ENCODE data around the gene NSG1. TPM values are rescaled to one million over a fixed set of nuclear protein-coding genes. Genes with fewer than 3 reads are reported as not detected.
A peak's percentile ranks its signal among the peaks of the same experiment; 100 is the strongest.

NSG1 gene
- total and polyA plus RNA-seq, 2 of the 13 experiments (the other 11 are each of a cell fraction or from before 2014, with no cell fraction given): not detected

DNA sequence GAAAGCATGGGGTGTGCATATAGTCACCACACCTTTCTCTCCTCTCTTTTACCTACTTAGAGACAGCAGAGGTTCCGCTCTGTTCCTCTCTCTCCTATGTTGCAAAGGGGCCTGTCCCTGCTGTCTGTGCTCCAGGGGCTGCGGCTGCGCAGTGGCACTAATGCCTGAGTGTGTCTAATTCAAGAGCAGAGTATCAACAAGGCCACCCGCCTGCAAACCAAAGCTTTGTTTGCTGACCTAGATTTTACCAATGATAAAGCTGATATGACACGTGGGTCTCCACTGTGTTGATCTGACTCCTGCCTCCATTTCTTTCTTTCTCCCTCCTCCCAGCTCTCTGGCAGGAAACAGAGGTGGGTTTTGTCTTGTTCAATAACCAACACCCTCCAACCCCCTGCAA is 74.9 kb downstream of the NSG1 start (continued):
- TF ChIP-seq SP140L (CRISPR knock-in tag; IDR thresholded peaks at IDR 0.05; ENCODE audit: borderline replicate concordance) (no peak), FOXP1 (IDR thresholded peaks at IDR 0.05) (no peak), FOXP1 (CRISPR knock-in tag; IDR thresholded peaks at IDR 0.05) (peak; percentile 83), ZNF773 (CRISPR knock-in tag; IDR thresholded peaks at IDR 0.05; ENCODE audit: borderline replicate concordance) (no peak), THAP11 (CRISPR knock-in tag; IDR thresholded peaks at IDR 0.05) (peak; percentile 51; the same call in 1 of the 2 replicates), ZNF446 (CRISPR knock-in tag; IDR thresholded peaks at IDR 0.05) (no peak), NONO (IDR thresholded peaks at IDR 0.05) (no peak), NONO (CRISPR knock-in tag; conservative IDR thresholded peaks at IDR 0.05) (no peak), ZSCAN9 (CRISPR knock-in tag; IDR thresholded peaks at IDR 0.05; ENCODE audit: borderline replicate concordance) (0 out of 2 replicates have a peak, but pooled peaks have one; percentile 51), ZMAT3 (CRISPR knock-in tag; conservative IDR thresholded peaks at IDR 0.05) (0 out of 2 replicates have a peak, but pooled peaks have one; percentile 34), KLF16 (CRISPR knock-in tag; IDR thresholded peaks at IDR 0.05) (peak in 1 of 2 experiments; percentile 45; a peak in 1 of 4 replicates), ZNF775 (CRISPR knock-in tag; IDR thresholded peaks at IDR 0.05; ENCODE audit: borderline replicate concordance) (no peak), ZNF772 (CRISPR knock-in tag; IDR thresholded peaks at IDR 0.05) (0 out of 2 replicates have a peak, but pooled peaks have one; percentile 40), HMG20B (CRISPR knock-in tag; conservative IDR thresholded peaks at IDR 0.05) (0 out of 2 replicates have a peak, but pooled peaks have one; percentile 43), HMGA1 (CRISPR knock-in tag; conservative IDR thresholded peaks at IDR 0.05) (no peak), MTA3 (CRISPR knock-in tag; IDR thresholded peaks at IDR 0.05) (no peak), SALL1 (CRISPR knock-in tag; IDR thresholded peaks at IDR 0.05) (peak; percentile 80)
- TF ChIP-seq, protein P1, sequence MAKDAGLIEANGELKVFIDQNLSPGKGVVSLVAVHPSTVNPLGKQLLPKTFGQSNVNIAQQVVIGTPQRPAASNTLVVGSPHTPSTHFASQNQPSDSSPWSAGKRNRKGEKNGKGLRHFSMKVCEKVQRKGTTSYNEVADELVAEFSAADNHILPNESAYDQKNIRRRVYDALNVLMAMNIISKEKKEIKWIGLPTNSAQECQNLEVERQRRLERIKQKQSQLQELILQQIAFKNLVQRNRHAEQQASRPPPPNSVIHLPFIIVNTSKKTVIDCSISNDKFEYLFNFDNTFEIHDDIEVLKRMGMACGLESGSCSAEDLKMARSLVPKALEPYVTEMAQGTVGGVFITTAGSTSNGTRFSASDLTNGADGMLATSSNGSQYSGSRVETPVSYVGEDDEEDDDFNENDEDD (CRISPR knock-in tag; IDR thresholded peaks at IDR 0.05; ENCODE audit: borderline replicate concordance): peak; percentile 40; the same call in 1 of the 2 replicates
- TF ChIP-seq, protein P2, sequence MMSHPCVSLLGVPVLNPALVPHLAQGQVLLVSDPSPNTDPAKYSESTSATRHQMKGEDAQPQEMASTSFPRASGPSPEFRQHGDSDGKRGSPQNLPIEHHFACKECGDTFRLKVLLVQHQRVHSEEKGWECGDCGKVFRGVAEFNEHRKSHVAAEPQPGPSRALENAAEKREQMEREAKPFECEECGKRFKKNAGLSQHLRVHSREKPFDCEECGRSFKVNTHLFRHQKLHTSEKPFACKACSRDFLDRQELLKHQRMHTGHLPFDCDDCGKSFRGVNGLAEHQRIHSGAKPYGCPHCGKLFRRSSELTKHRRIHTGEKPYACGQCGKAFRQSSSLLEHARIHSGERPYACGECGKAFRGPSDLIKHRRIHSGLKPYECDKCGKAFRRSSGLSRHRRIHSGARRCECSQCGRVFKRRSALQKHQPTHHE (CRISPR knock-in tag; IDR thresholded peaks at IDR 0.05; ENCODE audit: borderline replicate concordance): 0 out of 2 replicates have a peak, but pooled peaks have one; percentile 34
- TF ChIP-seq, protein P3, sequence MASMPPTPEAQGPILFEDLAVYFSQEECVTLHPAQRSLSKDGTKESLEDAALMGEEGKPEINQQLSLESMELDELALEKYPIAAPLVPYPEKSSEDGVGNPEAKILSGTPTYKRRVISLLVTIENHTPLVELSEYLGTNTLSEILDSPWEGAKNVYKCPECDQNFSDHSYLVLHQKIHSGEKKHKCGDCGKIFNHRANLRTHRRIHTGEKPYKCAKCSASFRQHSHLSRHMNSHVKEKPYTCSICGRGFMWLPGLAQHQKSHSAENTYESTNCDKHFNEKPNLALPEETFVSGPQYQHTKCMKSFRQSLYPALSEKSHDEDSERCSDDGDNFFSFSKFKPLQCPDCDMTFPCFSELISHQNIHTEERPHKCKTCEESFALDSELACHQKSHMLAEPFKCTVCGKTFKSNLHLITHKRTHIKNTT (CRISPR knock-in tag; IDR thresholded peaks at IDR 0.05): no peak
- TF ChIP-seq, protein P4, sequence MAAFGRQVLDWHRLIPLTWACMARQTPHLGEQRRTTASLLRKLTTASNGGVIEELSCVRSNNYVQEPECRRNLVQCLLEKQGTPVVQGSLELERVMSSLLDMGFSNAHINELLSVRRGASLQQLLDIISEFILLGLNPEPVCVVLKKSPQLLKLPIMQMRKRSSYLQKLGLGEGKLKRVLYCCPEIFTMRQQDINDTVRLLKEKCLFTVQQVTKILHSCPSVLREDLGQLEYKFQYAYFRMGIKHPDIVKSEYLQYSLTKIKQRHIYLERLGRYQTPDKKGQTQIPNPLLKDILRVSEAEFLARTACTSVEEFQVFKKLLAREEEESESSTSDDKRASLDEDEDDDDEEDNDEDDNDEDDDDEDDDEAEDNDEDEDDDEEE (CRISPR knock-in tag; IDR thresholded peaks at IDR 0.05): no peak
- TF ChIP-seq, protein P5, sequence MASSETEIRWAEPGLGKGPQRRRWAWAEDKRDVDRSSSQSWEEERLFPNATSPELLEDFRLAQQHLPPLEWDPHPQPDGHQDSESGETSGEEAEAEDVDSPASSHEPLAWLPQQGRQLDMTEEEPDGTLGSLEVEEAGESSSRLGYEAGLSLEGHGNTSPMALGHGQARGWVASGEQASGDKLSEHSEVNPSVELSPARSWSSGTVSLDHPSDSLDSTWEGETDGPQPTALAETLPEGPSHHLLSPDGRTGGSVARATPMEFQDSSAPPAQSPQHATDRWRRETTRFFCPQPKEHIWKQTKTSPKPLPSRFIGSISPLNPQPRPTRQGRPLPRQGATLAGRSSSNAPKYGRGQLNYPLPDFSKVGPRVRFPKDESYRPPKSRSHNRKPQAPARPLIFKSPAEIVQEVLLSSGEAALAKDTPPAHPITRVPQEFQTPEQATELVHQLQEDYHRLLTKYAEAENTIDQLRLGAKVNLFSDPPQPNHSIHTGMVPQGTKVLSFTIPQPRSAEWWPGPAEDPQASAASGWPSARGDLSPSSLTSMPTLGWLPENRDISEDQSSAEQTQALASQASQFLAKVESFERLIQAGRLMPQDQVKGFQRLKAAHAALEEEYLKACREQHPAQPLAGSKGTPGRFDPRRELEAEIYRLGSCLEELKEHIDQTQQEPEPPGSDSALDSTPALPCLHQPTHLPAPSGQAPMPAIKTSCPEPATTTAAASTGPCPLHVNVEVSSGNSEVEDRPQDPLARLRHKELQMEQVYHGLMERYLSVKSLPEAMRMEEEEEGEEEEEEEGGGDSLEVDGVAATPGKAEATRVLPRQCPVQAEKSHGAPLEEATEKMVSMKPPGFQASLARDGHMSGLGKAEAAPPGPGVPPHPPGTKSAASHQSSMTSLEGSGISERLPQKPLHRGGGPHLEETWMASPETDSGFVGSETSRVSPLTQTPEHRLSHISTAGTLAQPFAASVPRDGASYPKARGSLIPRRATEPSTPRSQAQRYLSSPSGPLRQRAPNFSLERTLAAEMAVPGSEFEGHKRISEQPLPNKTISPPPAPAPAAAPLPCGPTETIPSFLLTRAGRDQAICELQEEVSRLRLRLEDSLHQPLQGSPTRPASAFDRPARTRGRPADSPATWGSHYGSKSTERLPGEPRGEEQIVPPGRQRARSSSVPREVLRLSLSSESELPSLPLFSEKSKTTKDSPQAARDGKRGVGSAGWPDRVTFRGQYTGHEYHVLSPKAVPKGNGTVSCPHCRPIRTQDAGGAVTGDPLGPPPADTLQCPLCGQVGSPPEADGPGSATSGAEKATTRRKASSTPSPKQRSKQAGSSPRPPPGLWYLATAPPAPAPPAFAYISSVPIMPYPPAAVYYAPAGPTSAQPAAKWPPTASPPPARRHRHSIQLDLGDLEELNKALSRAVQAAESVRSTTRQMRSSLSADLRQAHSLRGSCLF (CRISPR knock-in tag; IDR thresholded peaks at IDR 0.05; ENCODE audit: borderline replicate concordance): no peak

Measured in HepG2 (cell line).